Esophagus squamous epithelium (tissue), 4 donors: ENCODE results near the gene KCNH8.

ENCODE experiments used
- POLR2A ChIP-seq, 4 donors: fragments of 450-650 bp; IDR thresholded peaks; one replicate each; pipeline ENCODE4 v1.6.1; 2017; ENCODE audit warnings: antibody characterized with exemption in 4 of 4, mild to moderate bottlenecking in 4 of 4, moderate library complexity in 3 of 4
- TF ChIP-seq, protein P1 (sequence below), 6 experiments: fragments of 450-650 bp in 4 of 6; fragments of 200-600 bp in 2 of 6; sonication (generic) in 2 of 6; IDR thresholded peaks; one replicate each; pipeline ENCODE4 v1.5.1; 2016 to 2019; ENCODE audit warnings: antibody characterized with exemption in 6 of 6, mild to moderate bottlenecking in 4 of 6, moderate library complexity in 4 of 6

DNA sequence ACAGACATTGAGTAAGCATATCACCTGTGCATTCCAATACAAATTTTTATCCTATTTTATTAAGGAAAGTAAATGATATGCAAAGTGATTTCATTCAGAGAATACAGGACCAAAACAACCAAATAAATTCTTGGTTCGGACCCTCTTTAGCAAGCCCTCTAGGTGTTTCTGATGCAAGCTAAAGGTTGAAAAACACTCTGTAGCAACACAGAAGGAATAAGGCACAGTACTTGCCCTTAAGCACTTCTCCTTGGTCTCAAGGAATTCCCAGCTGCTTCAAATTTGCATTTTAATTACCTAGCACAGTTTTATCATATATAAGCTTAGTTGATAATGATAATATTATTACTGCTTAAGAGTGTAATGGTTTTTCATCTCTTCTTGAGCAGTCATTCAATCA is 288.4 kb downstream of the KCNH8 start:
- TF ChIP-seq, protein P1, sequence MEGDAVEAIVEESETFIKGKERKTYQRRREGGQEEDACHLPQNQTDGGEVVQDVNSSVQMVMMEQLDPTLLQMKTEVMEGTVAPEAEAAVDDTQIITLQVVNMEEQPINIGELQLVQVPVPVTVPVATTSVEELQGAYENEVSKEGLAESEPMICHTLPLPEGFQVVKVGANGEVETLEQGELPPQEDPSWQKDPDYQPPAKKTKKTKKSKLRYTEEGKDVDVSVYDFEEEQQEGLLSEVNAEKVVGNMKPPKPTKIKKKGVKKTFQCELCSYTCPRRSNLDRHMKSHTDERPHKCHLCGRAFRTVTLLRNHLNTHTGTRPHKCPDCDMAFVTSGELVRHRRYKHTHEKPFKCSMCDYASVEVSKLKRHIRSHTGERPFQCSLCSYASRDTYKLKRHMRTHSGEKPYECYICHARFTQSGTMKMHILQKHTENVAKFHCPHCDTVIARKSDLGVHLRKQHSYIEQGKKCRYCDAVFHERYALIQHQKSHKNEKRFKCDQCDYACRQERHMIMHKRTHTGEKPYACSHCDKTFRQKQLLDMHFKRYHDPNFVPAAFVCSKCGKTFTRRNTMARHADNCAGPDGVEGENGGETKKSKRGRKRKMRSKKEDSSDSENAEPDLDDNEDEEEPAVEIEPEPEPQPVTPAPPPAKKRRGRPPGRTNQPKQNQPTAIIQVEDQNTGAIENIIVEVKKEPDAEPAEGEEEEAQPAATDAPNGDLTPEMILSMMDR (IDR thresholded peaks at IDR 0.05), result no peak
- TF ChIP-seq POLR2A (IDR thresholded peaks at IDR 0.05), result no peak
